Lower leg skin (tissue), 3 donors: ENCODE data around the gene TNS2.

Source experiments
- CTCF ChIP-seq, 3 donors: fragments of 450-650 bp; IDR thresholded peaks; one replicate each; pipeline ENCODE4 v1.5.1; 2016; ENCODE audit warnings: antibody characterized with exemption in 3 of 3, mild to moderate bottlenecking in 3 of 3, moderate library complexity in 2 of 3
- POLR2A ChIP-seq, 2 donors: fragments of 450-650 bp; IDR thresholded peaks; one replicate each; pipeline ENCODE4 v1.6.1; 2016 to 2017; ENCODE audit warnings: antibody characterized with exemption in 2 of 2, mild to moderate bottlenecking in 1 of 2, moderate library complexity in 1 of 2

- no peak for TF ChIP-seq CTCF (IDR thresholded peaks at IDR 0.05)
- TF ChIP-seq POLR2A (IDR thresholded peaks at IDR 0.05), result no peak
These were observed 1.7 kb upstream of the TNS2 start for GRCh38 chr12:53048033-53048779.
